PC-3 (cell line): ENCODE data around the gene ACTL8.

Experiments
- CTCF ChIP-seq: fragments of 300-600 bp; sonication (generic); conservative IDR thresholded peaks from 2 replicates; pipeline ENCODE4 v1.5.1; 2017; ENCODE audit warnings: antibody characterized with exemption, low read depth, mild to moderate bottlenecking, low read length
- EZH2 ChIP-seq: fragments of 300-600 bp; sonication (generic); IDR thresholded peaks from one replicate; pipeline ENCODE4 v1.6.1; 2017; ENCODE audit warnings: antibody characterized with exemption, mild to moderate bottlenecking, low read length; ENCODE audit not compliant: unreplicated experiment

- TF ChIP-seq CTCF (no peak), EZH2 (no peak)
These were observed 29.9 kb upstream of the ACTL8 start for GRCh38 chr1:17725084-17725719.
